ENCODE results near the gene PCDHGB1.
"Not testable (repeated sequence)": the region's sequence is repeated elsewhere in the genome, so short reads cannot be mapped to it uniquely, and the experiment has no call there.

PCDHGB1 gene

DNA sequence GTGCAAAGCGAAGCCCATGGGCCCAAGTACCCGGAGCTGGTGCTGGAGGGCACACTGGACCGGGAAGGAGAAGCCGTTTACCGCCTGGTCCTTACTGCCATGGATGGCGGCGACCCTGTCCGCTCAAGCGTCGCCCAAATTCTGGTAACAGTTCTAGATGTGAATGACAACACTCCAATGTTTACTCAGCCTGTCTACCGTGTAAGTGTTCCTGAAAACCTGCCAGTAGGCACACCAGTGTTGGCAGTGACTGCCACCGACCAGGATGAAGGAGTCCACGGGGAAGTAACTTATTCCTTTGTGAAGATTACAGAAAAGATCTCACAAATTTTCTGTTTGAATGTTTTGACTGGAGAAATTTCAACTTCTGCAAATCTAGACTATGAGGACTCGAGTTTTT is 24.7 kb downstream of the PCDHGB1 start:
- TF ChIP-seq, protein P1, sequence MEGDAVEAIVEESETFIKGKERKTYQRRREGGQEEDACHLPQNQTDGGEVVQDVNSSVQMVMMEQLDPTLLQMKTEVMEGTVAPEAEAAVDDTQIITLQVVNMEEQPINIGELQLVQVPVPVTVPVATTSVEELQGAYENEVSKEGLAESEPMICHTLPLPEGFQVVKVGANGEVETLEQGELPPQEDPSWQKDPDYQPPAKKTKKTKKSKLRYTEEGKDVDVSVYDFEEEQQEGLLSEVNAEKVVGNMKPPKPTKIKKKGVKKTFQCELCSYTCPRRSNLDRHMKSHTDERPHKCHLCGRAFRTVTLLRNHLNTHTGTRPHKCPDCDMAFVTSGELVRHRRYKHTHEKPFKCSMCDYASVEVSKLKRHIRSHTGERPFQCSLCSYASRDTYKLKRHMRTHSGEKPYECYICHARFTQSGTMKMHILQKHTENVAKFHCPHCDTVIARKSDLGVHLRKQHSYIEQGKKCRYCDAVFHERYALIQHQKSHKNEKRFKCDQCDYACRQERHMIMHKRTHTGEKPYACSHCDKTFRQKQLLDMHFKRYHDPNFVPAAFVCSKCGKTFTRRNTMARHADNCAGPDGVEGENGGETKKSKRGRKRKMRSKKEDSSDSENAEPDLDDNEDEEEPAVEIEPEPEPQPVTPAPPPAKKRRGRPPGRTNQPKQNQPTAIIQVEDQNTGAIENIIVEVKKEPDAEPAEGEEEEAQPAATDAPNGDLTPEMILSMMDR (IDR thresholded peaks at IDR 0.05; ENCODE audit: low read depth, low read length): no peak
- no peak overlapping the region for H3K4me3 ChIP-seq (ENCODE audit: low read depth, low read length)

DNA sequence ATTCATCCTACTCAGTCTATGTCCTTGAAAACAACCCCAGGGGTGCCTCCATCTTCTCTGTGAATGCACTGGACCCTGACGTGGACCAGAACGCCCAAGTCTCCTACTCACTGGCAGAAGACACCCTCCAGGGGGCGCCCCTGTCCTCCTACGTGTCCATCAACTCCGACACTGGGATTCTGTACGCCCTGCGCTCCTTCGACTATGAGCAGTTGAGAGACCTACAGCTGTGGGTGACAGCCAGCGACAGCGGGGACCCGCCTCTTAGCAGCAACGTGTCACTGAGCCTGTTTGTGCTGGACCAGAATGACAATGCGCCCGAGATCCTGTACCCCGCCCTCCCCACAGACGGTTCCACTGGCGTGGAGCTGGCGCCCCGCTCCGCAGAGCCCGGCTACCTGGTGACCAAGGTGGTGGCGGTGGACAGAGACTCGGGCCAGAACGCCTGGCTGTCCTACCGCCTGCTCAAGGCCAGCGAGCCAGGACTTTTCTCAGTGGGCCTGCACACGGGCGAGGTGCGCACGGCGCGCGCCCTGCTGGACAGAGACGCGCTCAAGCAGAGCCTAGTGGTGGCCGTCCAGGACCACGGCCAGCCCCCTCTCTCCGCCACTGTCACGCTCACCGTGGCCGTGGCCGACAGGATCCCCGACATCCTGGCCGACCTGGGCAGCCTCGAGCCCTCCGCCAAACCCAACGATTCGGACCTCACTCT is 25.7 kb downstream of the PCDHGB1 start:
- H3K4me3 ChIP-seq (ENCODE audit: low read depth, low read length): not testable (repeated sequence)

DNA sequence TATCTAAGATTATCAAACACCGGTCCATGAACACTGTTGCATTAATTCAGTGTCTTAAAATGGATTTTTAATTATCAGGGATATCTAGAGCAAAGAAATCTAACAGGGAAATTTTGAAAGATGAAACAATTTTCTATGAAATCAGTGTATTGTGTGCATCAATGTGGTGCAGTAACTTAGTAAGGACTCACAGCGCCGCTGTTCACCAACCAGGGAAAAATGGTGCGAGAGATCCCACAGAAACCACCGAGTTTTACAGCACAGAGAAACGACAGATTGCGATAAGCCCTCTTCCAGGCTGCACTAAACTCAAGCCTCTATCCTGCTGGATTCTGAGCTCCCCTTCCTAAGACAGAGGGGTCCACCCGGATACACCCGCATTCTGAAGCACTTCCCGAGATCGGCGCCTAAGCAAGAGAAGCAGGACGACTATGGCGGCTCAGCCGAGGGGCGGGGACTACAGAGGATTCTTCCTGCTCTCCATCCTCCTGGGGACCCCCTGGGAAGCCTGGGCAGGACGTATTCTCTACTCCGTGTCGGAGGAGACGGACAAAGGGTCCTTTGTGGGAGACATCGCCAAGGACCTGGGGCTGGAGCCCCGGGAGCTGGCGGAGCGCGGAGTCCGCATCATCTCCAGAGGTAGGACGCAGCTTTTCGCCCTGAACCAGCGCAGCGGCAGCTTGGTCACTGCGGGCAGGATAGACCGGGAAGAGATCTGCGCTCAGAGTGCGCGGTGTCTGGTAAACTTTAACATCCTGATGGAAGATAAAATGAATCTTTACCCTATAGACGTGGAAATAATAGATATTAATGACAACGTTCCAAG is 32.8 kb downstream of the PCDHGB1 start, which contains the start of gene PCDHGA7:
PCDHGA7 (plus strand) TSS at position 274 of the 826 bp plus-strand sequence; CDS start at position 432, 158 bp downstream.
- TF ChIP-seq, protein P1 (IDR thresholded peaks at IDR 0.05; ENCODE audit: low read depth, low read length): peak; percentile 28; the same call in 1 of the 2 replicates
- peak within 1 kb of the TSS; percentile 53 for H3K4me3 ChIP-seq (ENCODE audit: low read depth, low read length)

DNA sequence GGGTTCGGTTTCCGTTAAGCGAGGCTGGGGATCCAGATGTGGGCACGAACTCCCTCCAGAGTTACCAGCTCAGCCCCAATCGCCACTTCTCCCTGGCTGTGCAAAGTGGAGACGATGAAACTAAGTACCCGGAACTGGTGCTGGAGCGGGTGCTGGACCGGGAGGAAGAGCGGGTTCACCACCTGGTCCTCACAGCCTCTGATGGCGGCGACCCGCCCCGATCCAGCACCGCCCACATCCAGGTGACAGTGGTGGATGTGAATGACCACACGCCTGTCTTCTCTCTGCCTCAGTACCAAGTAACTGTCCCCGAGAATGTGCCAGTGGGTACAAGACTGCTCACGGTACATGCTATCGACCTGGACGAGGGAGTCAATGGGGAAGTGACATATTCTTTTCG is 33.4 kb downstream of the PCDHGB1 start:
- TF ChIP-seq, protein P1 (IDR thresholded peaks at IDR 0.05; ENCODE audit: low read depth, low read length): no peak
- H3K4me3 ChIP-seq (ENCODE audit: low read depth, low read length): no peak overlapping the region

DNA sequence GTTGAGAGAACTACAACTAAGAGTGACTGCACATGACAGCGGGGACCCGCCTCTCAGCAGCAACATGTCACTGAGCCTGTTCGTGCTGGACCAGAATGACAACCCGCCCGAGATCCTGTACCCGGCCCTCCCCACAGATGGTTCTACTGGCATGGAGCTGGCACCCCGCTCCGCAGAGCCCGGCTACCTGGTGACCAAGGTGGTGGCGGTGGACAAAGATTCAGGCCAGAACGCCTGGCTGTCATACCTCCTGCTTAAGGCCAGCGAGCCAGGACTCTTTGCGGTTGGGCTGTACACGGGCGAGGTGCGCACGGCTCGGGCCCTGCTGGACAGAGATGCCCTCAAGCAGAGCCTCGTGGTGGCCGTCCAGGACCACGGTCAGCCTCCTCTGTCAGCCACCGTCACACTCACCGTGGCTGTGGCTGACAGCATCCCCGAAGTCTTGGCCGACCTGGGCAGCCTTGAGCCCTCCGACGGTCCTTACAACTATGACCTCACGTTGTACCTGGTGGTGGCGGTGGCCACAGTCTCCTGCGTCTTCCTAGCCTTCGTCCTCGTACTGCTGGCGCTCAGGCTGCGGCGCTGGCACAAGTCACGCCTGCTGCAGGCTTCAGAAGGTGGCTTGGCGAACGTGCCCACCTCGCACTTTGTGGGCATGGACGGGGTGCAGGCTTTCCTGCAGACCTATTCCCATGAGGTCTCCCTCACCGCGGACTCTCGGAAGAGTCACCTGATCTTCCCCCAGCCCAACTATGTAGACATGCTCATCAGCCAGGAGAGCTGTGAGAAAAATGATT is 34.8 kb downstream of the PCDHGB1 start:
- TF ChIP-seq, protein P1 (IDR thresholded peaks at IDR 0.05; ENCODE audit: low read depth, low read length): no peak
- no peak overlapping the region for H3K4me3 ChIP-seq (ENCODE audit: low read depth, low read length)

DNA sequence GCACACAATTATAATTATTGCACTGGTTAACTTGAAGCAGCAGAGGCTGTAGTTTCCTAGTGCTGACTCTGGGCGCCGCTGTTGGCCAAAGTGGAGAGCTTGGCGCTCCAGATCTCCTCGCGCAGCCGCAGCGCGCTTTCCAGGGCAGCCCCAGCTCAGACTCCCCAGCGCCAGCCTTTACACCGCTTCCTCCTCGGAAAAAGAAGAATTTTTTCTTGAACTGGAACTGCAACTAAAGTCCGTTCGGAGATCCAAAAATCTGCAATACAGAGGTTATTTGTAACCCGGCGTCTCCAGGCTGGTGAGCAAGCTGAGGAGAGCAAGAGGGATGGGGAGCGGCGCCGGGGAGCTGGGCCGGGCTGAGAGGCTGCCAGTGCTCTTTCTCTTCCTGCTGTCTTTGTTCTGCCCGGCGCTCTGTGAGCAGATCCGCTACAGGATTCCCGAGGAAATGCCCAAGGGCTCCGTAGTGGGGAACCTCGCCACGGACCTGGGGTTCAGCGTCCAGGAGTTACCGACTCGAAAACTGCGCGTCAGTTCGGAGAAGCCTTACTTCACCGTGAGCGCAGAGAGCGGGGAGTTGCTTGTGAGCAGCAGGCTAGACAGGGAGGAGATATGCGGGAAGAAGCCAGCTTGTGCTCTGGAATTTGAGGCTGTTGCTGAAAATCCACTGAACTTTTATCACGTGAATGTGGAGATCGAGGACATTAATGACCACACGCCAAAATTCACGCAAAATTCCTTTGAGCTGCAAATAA is 37.8 kb downstream of the PCDHGB1 start, which contains the start of gene PCDHGB4:
PCDHGB4 (plus strand) TSS at position 142 of the 755 bp plus-strand sequence; CDS start at position 329, 187 bp downstream.
- peak within 1 kb of the TSS; percentile 41 for H3K4me3 ChIP-seq (ENCODE audit: low read depth, low read length)
- TF ChIP-seq, protein P1 (IDR thresholded peaks at IDR 0.05; ENCODE audit: low read depth, low read length): peak; percentile 48

DNA sequence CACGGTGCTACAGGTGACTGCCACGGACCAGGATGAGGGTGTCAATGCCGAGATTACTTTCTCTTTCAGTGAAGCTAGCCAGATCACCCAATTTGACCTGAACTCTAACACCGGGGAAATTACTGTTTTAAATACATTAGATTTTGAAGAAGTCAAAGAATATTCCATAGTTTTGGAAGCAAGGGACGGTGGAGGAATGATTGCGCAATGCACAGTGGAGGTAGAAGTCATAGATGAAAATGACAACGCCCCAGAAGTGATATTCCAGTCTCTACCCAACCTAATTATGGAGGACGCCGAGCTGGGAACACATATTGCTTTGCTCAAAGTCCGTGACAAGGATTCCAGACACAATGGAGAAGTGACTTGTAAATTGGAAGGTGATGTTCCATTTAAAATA is 38.8 kb downstream of the PCDHGB1 start:
- H3K4me3 ChIP-seq (ENCODE audit: low read depth, low read length): no peak overlapping the region
- TF ChIP-seq, protein P1 (IDR thresholded peaks at IDR 0.05; ENCODE audit: low read depth, low read length): no peak

Data from WI38 (cell line).